Vagina (tissue), 2 donors: ENCODE measurements around the gene TRAF3IP1. TPM values are rescaled to one million over a fixed set of nuclear protein-coding genes. Genes with fewer than 3 reads are reported as not detected.
A peak's percentile ranks its signal among the peaks of the same experiment; 100 is the strongest.

Source experiments
- DNase-seq, 2 donors: peaks; one replicate each; pipeline ENCODE4 v3.0.0-alpha.2; 2017; ENCODE audit errors: extremely low spot score in 2 of 2
- H3K27ac ChIP-seq: fragments of 200-600 bp; sonication (generic); one replicate; pipeline ENCODE4 v1.5.1; 2019
- H3K27me3 ChIP-seq: fragments of 200-600 bp; sonication (generic); one replicate; pipeline ENCODE4 v1.5.1; 2019
- H3K36me3 ChIP-seq, 2 donors: fragments of 200-600 bp; sonication (generic); one replicate each; pipeline ENCODE4 v1.5.1; 2017 to 2019
- H3K4me1 ChIP-seq: fragments of 200-600 bp; sonication (generic); one replicate; pipeline ENCODE4 v1.5.1; 2019
- H3K4me3 ChIP-seq, 2 donors: fragments of 200-600 bp; sonication (generic); 1 replicate in 1 of 2; 2 replicates in 1 of 2; pipeline ENCODE4 v1.5.1; 2016 to 2019
- H3K9me3 ChIP-seq: fragments of 200-600 bp; sonication (generic); one replicate; pipeline ENCODE4 v1.5.1; 2019
- CTCF ChIP-seq, 3 experiments: fragments of 450-650 bp in 2 of 3; fragments of 200-600 bp in 1 of 3; sonication (generic) in 1 of 3; IDR thresholded peaks; one replicate each; pipeline ENCODE4 v1.5.1; 2017 to 2019; ENCODE audit warnings: antibody characterized with exemption in 3 of 3, mild to moderate bottlenecking in 2 of 3, moderate library complexity in 2 of 3
- POLR2A ChIP-seq, 2 donors: fragments of 450-650 bp; IDR thresholded peaks; one replicate each; pipeline ENCODE4 v1.6.1; 2017; ENCODE audit warnings: antibody characterized with exemption in 2 of 2, mild to moderate bottlenecking in 2 of 2, moderate library complexity in 2 of 2
- POLR2AphosphoS5 ChIP-seq, 2 donors: sonication (generic); formaldehyde crosslinking; IDR thresholded peaks; one replicate each; pipeline ENCODE4 v1.9.0; 2017; ENCODE audit warnings: antibody characterized with exemption in 2 of 2, mild to moderate bottlenecking in 2 of 2, low read depth in 1 of 2; ENCODE audit not compliant: insufficient read depth in 1 of 2
- intact Hi-C: fragments of 100-400 bp; cut with DNase I; formaldehyde crosslinking; loops from one replicate; pipeline ENCODE4 v1.15.1; 2023
- small RNA-seq: library from RNA; depleted of rRNA; stranded (forward); fragments of <200 nt; gene quantifications from one replicate; pipeline ENCODE3, GENCODE V24; 2016
- total RNA-seq: library from RNA; depleted of rRNA; stranded (reverse); fragments of >200 nt; gene quantifications from one replicate; pipeline ENCODE4 v1.2.3, GENCODE V29; 2016

Gene TRAF3IP1
- total RNA-seq, 1 donor from 2014 or later = 10.3 TPM

- DNase-seq = peak in 1 of 2 donors; percentile 71
- TF ChIP-seq POLR2A (IDR thresholded peaks at IDR 0.05) = no peak
- no peak for TF ChIP-seq POLR2AphosphoS5 (IDR thresholded peaks at IDR 0.05; ENCODE audit: insufficient read depth in 1 of 2, low read depth in 1 of 2)
- no peak for TF ChIP-seq CTCF (IDR thresholded peaks at IDR 0.05)
- Histone ChIP-seq H3K27me3 (no peaks in the 10 kb centered on the region), H3K9me3 (no peaks in the 10 kb centered on the region), H3K4me3 (no peak overlapping the region), H3K27ac (no peak overlapping the region), H3K4me1 (no peaks in the 10 kb centered on the region), H3K36me3 (peaks cover 0 to 63% of the 10 kb centered on the region in 2 donors)
- intact Hi-C loops = no loop called here
These were observed 128.0 kb downstream of the TRAF3IP1 start for GRCh38 chr2:238448031-238448955.

GRCh38 chr2:238449241-238449640 lies 128.9 kb downstream of the TRAF3IP1 start:
- no peaks in the 10 kb centered on the region for H3K4me1 ChIP-seq
- peak in 1 of 2 donors; percentile 72 for DNase-seq
- H3K36me3 ChIP-seq = peaks cover 0 to 62% of the 10 kb centered on the region in 2 donors
- intact Hi-C loops = no loop called here
- no peak overlapping the region for H3K27ac ChIP-seq
- no peak overlapping the region for H3K4me3 ChIP-seq
- H3K27me3 ChIP-seq = no peaks in the 10 kb centered on the region
- H3K9me3 ChIP-seq = no peaks in the 10 kb centered on the region
- no peak for TF ChIP-seq CTCF (IDR thresholded peaks at IDR 0.05)
- no peak for TF ChIP-seq POLR2A (IDR thresholded peaks at IDR 0.05)
- TF ChIP-seq POLR2AphosphoS5 (IDR thresholded peaks at IDR 0.05; ENCODE audit: insufficient read depth in 1 of 2, low read depth in 1 of 2) = no peak

GRCh38 chr2:238449909-238450417 lies 129.6 kb downstream of the TRAF3IP1 start:
- Histone ChIP-seq H3K27ac (no peak overlapping the region), H3K4me1 (no peaks in the 10 kb centered on the region), H3K27me3 (no peaks in the 10 kb centered on the region), H3K9me3 (no peaks in the 10 kb centered on the region), H3K36me3 (peaks cover 0 to 55% of the 10 kb centered on the region in 2 donors), H3K4me3 (no peak overlapping the region)
- TF ChIP-seq CTCF (IDR thresholded peaks at IDR 0.05) = no peak
- no peak for TF ChIP-seq POLR2A (IDR thresholded peaks at IDR 0.05)
- TF ChIP-seq POLR2AphosphoS5 (IDR thresholded peaks at IDR 0.05; ENCODE audit: insufficient read depth in 1 of 2, low read depth in 1 of 2) = no peak
- intact Hi-C loops = no loop called here
- peak in 1 of 2 donors; percentile 89 for DNase-seq

DNA sequence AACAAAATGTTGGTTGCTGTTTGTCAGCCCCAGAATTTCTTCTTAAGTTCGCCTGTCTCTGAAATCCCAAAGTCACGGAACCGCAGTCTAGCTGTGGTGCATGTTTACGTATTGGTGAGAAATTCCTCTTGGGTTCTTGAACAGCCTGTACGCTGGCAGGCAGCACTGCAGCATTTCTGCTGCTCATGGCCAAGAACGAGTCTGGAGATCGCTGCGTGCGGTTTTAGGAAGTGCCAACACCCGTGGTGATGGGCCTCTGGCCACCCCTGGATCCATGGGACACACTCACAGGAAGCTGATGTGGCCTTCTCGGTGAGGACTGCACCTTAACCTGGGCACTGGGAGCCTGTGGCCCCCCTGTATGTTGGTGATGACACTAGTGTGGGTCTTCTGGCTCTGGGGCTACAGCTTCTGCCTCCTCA lies 130.1 kb downstream of the TRAF3IP1 start:
- no peaks in the 10 kb centered on the region for H3K4me1 ChIP-seq
- H3K36me3 ChIP-seq = peaks cover 0 to 50% of the 10 kb centered on the region in 2 donors
- intact Hi-C loops = no loop called here
- no peak overlapping the region for H3K27ac ChIP-seq
- H3K27me3 ChIP-seq = no peaks in the 10 kb centered on the region
- no peak overlapping the region for H3K4me3 ChIP-seq
- H3K9me3 ChIP-seq = no peaks in the 10 kb centered on the region
- DNase-seq = peak in 1 of 2 donors; percentile 79
- TF ChIP-seq POLR2AphosphoS5 (IDR thresholded peaks at IDR 0.05; ENCODE audit: insufficient read depth in 1 of 2, low read depth in 1 of 2) = no peak
- no peak for TF ChIP-seq CTCF (IDR thresholded peaks at IDR 0.05)
- TF ChIP-seq POLR2A (IDR thresholded peaks at IDR 0.05) = no peak

Small RNA genes within 50 kb of the gene (small RNA-seq; reads per million reads assigned to genes)
- not detected for gene RNU6-234P

Other genes starting within 250 kb of the TRAF3IP1 start
- gene ESPNL, start 220.2 kb upstream of the TRAF3IP1 start, total RNA-seq = 0.74 TPM
- 0.25 TPM for gene KLHL30, start 181.8 kb upstream of the TRAF3IP1 start, total RNA-seq
- not detected for gene ERFE, start 161.5 kb upstream of the TRAF3IP1 start, total RNA-seq
- 62.6 TPM for gene ILKAP, start 116.8 kb upstream of the TRAF3IP1 start, total RNA-seq
- 8.6 TPM for gene HES6, start 80.5 kb upstream of the TRAF3IP1 start, total RNA-seq
- 21.1 TPM for gene PER2, start 31.9 kb upstream of the TRAF3IP1 start, total RNA-seq
- gene ASB1, start 106.4 kb downstream of the TRAF3IP1 start, total RNA-seq = 16.7 TPM